ENCODE results near the gene GRID2. TPM values are rescaled to one million over a fixed set of nuclear protein-coding genes. Genes with fewer than 3 reads are reported as not detected.

GRID2 gene
- total RNA-seq, 1 experiment from 2014 or later: not detected

DNA sequence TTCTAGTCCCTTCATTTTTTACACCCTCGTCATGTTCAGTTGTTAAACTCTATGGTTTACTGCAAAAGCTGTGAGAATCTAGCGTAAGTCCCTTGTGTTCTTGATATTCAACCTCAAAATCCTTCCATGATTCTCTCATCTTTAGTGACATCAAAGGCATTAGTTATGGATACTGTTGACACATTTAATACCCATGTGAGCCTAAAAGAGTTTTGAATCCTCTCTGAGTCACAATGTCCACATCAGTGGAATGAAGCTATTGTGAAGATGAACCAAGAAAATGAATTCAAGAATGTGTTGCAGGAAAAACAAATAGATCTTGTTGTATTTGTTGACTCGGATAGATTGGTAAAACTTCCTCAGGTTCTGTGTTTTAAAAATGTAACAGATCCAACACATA lies 1130.1 kb downstream of the GRID2 start:
- Mint-ChIP-seq H3K4me3 (ENCODE audit: unreplicated experiment) (no peak overlapping the region), H3K27ac (ENCODE audit: unreplicated experiment) (no peak overlapping the region), H3K9me3 (ENCODE audit: unreplicated experiment) (no peaks in the 10 kb centered on the region), H3K36me3 (ENCODE audit: insufficient read depth, unreplicated experiment) (no peaks in the 10 kb centered on the region), H3K27me3 (ENCODE audit: insufficient read depth, unreplicated experiment) (no peaks in the 10 kb centered on the region), H3K4me1 (ENCODE audit: low read depth, unreplicated experiment) (peaks cover 6% of the 10 kb centered on the region)
- H3K36me3 ChIP-seq (ENCODE audit: control insufficient read depth, insufficient read depth, low read length): no peaks in the 10 kb centered on the region
- intact Hi-C loops (cut with micrococcal nuclease; ENCODE audit: unreplicated experiment): no loop called here
- H3K4me1 ChIP-seq: no peaks in the 10 kb centered on the region
- ChIA-PET CTCF (interaction anchor here (0.6 kb wide), 1 partner anchor 24 kb away, joined by 4 read pairs; no protein-coding TSS in a partner anchor), POLR2A (no interaction called here)
- no peaks in the 10 kb centered on the region for H3K27me3 ChIP-seq (replicated peaks; ENCODE audit: control insufficient read depth, insufficient read depth, low read length)
- no peak for DNase-seq
- no peak overlapping the region for H3K4me3 ChIP-seq (ENCODE audit: low read depth, low read length)
- H3K9me3 ChIP-seq: no peaks in the 10 kb centered on the region
- TF ChIP-seq, protein P1, sequence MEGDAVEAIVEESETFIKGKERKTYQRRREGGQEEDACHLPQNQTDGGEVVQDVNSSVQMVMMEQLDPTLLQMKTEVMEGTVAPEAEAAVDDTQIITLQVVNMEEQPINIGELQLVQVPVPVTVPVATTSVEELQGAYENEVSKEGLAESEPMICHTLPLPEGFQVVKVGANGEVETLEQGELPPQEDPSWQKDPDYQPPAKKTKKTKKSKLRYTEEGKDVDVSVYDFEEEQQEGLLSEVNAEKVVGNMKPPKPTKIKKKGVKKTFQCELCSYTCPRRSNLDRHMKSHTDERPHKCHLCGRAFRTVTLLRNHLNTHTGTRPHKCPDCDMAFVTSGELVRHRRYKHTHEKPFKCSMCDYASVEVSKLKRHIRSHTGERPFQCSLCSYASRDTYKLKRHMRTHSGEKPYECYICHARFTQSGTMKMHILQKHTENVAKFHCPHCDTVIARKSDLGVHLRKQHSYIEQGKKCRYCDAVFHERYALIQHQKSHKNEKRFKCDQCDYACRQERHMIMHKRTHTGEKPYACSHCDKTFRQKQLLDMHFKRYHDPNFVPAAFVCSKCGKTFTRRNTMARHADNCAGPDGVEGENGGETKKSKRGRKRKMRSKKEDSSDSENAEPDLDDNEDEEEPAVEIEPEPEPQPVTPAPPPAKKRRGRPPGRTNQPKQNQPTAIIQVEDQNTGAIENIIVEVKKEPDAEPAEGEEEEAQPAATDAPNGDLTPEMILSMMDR (IDR thresholded peaks at IDR 0.05; ENCODE audit: insufficient read depth in 1 of 2, low read depth in 1 of 2, low read length in 1 of 2, severe bottlenecking in 1 of 2, unreplicated experiment in 1 of 2): no peak
- no TSS peak for BruUV-seq (replicated peaks)

DNA sequence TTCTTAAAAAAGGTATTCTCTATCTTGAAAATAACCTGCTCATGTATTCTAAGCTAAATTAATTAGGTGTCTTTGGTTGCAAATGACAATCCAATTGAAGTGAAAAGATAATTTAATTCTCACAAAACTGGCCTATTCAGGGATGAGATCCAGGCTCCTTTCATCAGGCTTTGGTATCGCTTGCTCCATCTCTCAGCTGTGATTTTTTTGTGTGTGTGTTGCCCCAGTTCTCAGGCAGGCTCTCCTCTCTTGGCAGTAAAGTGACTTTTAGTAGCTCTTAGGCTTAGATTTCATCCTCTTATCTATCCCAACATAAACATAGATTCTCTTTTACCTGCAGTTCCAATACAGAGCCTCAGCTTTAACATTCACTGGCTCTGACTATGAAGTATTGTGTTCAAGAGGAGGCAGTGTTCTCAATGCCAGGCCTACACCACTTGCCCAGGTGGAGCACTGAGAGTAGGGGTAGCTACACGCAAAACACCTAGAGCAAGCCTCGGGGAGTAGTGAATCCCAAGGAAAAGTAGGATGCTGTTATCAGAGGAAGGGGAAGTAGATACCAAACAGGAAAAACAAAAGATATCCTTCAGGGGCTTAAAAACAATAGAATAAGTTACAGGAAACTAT lies 1132.3 kb downstream of the GRID2 start:
- Mint-ChIP-seq H3K4me1 (ENCODE audit: low read depth, unreplicated experiment) (peaks cover 6% of the 10 kb centered on the region), H3K27ac (ENCODE audit: unreplicated experiment) (no peak overlapping the region), H3K27me3 (ENCODE audit: insufficient read depth, unreplicated experiment) (no peaks in the 10 kb centered on the region), H3K4me3 (ENCODE audit: unreplicated experiment) (no peak overlapping the region), H3K36me3 (ENCODE audit: insufficient read depth, unreplicated experiment) (no peaks in the 10 kb centered on the region), H3K9me3 (ENCODE audit: unreplicated experiment) (no peaks in the 10 kb centered on the region)
- no TSS peak for BruUV-seq (replicated peaks)
- Histone ChIP-seq H3K36me3 (ENCODE audit: control insufficient read depth, insufficient read depth, low read length) (no peaks in the 10 kb centered on the region), H3K4me1 (no peaks in the 10 kb centered on the region), H3K9me3 (no peaks in the 10 kb centered on the region), H3K4me3 (ENCODE audit: low read depth, low read length) (no peak overlapping the region), H3K27me3 (replicated peaks; ENCODE audit: control insufficient read depth, insufficient read depth, low read length) (no peaks in the 10 kb centered on the region)
- ChIA-PET POLR2A (no interaction called here), CTCF (no interaction called here)
- TF ChIP-seq, protein P1 (IDR thresholded peaks at IDR 0.05; ENCODE audit: insufficient read depth in 1 of 2, low read depth in 1 of 2, low read length in 1 of 2, severe bottlenecking in 1 of 2, unreplicated experiment in 1 of 2): no peak
- DNase-seq: no peak
- intact Hi-C loops (cut with micrococcal nuclease; ENCODE audit: unreplicated experiment): no loop called here

DNA sequence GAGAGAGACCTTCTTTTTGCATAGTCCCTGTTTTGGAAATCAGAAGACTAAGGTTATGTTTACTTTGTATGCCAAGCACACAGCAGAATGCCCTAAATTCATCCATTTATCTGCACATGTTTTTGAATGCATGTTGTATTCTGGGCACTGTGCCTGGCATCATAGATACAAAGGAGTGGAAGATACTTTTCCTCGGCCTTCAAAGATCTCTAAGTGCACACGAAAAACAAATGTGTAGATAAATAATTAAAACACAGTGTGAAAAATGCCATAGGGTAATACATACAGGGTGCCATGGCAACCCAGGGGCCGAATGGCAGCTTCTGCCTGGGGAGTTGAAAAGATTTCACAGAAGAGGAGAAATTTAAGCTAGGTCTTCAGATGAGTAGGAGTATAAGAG lies 1134.2 kb downstream of the GRID2 start:
- Mint-ChIP-seq H3K4me1 (ENCODE audit: low read depth, unreplicated experiment) (peaks cover 6% of the 10 kb centered on the region), H3K9me3 (ENCODE audit: unreplicated experiment) (no peaks in the 10 kb centered on the region), H3K36me3 (ENCODE audit: insufficient read depth, unreplicated experiment) (no peaks in the 10 kb centered on the region), H3K27ac (ENCODE audit: unreplicated experiment) (no peak overlapping the region), H3K27me3 (ENCODE audit: insufficient read depth, unreplicated experiment) (no peaks in the 10 kb centered on the region), H3K4me3 (ENCODE audit: unreplicated experiment) (no peak overlapping the region)
- Histone ChIP-seq H3K4me1 (no peaks in the 10 kb centered on the region), H3K9me3 (no peaks in the 10 kb centered on the region), H3K36me3 (ENCODE audit: control insufficient read depth, insufficient read depth, low read length) (no peaks in the 10 kb centered on the region), H3K4me3 (ENCODE audit: low read depth, low read length) (no peak overlapping the region), H3K27me3 (replicated peaks; ENCODE audit: control insufficient read depth, insufficient read depth, low read length) (no peaks in the 10 kb centered on the region)
- CTCF ChIA-PET: no interaction called here
- TF ChIP-seq, protein P1 (IDR thresholded peaks at IDR 0.05; ENCODE audit: insufficient read depth in 1 of 2, low read depth in 1 of 2, low read length in 1 of 2, severe bottlenecking in 1 of 2, unreplicated experiment in 1 of 2): no peak
- DNase-seq: no peak
- POLR2A ChIA-PET: no interaction called here
- intact Hi-C loops (cut with micrococcal nuclease; ENCODE audit: unreplicated experiment): no loop called here
- no TSS peak for BruUV-seq (replicated peaks)
